ENCODE results near the gene ARSG.

DNA sequence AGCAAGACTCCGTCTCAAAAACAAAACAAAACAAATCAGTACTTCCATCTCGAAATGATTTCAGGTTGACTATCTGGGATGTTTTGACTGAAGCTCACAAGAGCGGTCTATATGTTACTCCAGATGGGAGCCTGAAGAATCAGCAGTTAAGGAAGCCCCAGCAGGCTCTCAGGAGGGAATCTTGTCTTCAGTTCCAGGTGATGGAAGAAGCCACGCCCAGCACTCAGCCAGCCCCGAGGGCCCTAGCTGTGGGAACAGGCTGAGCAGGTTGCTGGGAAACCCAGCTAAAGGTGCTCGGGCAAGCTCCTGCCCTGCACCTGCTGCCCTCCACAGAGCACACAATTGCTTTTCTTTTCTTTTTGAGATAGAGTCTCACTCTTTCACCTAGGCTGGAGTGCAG, 133.6 kb downstream of the ARSG start:
- TF ChIP-seq, protein P1, sequence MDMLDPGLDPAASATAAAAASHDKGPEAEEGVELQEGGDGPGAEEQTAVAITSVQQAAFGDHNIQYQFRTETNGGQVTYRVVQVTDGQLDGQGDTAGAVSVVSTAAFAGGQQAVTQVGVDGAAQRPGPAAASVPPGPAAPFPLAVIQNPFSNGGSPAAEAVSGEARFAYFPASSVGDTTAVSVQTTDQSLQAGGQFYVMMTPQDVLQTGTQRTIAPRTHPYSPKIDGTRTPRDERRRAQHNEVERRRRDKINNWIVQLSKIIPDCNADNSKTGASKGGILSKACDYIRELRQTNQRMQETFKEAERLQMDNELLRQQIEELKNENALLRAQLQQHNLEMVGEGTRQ (IDR thresholded peaks at IDR 0.05; ENCODE audit: low read depth, low read length) = no peak
- TF ChIP-seq, protein P2, sequence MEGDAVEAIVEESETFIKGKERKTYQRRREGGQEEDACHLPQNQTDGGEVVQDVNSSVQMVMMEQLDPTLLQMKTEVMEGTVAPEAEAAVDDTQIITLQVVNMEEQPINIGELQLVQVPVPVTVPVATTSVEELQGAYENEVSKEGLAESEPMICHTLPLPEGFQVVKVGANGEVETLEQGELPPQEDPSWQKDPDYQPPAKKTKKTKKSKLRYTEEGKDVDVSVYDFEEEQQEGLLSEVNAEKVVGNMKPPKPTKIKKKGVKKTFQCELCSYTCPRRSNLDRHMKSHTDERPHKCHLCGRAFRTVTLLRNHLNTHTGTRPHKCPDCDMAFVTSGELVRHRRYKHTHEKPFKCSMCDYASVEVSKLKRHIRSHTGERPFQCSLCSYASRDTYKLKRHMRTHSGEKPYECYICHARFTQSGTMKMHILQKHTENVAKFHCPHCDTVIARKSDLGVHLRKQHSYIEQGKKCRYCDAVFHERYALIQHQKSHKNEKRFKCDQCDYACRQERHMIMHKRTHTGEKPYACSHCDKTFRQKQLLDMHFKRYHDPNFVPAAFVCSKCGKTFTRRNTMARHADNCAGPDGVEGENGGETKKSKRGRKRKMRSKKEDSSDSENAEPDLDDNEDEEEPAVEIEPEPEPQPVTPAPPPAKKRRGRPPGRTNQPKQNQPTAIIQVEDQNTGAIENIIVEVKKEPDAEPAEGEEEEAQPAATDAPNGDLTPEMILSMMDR (conservative IDR thresholded peaks at IDR 0.05; ENCODE audit: low read depth, low read length) = no peak
- no peak for TF ChIP-seq SMC3 (IDR thresholded peaks at IDR 0.05; ENCODE audit: low read depth, low read length)

Data from IMR-90 (cell line).